Right renal pelvis (tissue), 4 donors: ENCODE data around the gene CHRNA4. TPM values are rescaled to one million over a fixed set of nuclear protein-coding genes. Genes with fewer than 3 reads are reported as not detected.
A peak's percentile ranks its signal among the peaks of the same experiment; 100 is the strongest.
"Not testable (repeated sequence)": the region's sequence is repeated elsewhere in the genome, so short reads cannot be mapped to it uniquely, and the experiment has no call there.

Source experiments
- DNase-seq, 4 donors: peaks; one replicate each; pipeline ENCODE4 v3.0.0-alpha.2; 2013; ENCODE audit warnings: low read depth in 4 of 4, low spot score in 3 of 4, missing footprints in 1 of 4
- polyA plus RNA-seq, 4 donors: library from polyadenylated mRNA; unstranded; fragments of 120-200 nt; gene quantifications; one replicate each; pipeline ENCODE4 v1.2.1, GENCODE V29; 2013; ENCODE audit not compliant: insufficient read length in 4 of 4

Gene CHRNA4
- polyA plus RNA-seq, 4 donors = 6.1 to 14.7 (median 12.7) TPM

- no peak for DNase-seq
These were observed 47.7 kb downstream of the CHRNA4 start for GRCh38 chr20:63313349-63314014.

- DNase-seq = peak in 2 of 4 donors; percentile 48 to 59
These were observed 48.3 kb downstream of the CHRNA4 start for GRCh38 chr20:63312690-63313348.

- no peak for DNase-seq
These were observed 48.9 kb downstream of the CHRNA4 start for GRCh38 chr20:63312273-63312672.

- DNase-seq = no peak
These were observed 49.3 kb downstream of the CHRNA4 start for GRCh38 chr20:63311833-63312243.

DNA sequence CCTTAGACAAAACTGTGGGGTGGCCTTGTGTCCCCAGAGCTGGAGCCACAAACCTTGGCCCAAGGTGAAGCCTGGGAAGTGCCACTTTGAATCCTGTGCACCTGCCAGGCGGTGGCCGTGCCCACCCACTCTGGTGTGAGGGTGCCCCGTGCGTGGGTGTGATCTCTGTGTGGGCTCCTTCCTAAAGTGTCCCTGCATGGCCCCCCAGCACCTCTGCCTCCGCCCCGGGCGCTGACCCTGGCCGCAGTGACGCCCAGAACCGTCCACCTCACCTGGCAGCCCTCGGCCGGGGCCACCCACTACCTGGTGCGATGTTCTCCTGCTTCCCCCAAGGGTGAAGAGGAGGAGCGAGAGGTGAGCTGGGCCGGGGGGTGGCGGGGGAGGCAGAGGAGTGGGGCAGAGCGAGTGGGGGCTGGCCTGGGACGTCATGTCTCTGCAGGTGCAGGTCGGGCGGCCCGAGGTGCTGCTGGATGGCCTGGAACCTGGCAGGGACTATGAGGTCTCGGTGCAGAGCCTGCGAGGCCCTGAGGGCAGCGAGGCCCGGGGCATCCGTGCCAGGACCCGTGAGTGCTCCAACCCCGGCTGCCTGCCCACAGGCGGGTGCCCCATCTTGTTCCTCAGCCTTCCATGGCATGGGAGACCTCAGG is 49.8 kb downstream of the CHRNA4 start:
- DNase-seq = no peak

GRCh38 chr20:63310265-63310991 is 50.7 kb downstream of the CHRNA4 start:
- no peak for DNase-seq

- peak in 1 of 4 donors; percentile 54 for DNase-seq
These were observed 51.7 kb downstream of the CHRNA4 start for GRCh38 chr20:63309261-63310071.

DNA sequence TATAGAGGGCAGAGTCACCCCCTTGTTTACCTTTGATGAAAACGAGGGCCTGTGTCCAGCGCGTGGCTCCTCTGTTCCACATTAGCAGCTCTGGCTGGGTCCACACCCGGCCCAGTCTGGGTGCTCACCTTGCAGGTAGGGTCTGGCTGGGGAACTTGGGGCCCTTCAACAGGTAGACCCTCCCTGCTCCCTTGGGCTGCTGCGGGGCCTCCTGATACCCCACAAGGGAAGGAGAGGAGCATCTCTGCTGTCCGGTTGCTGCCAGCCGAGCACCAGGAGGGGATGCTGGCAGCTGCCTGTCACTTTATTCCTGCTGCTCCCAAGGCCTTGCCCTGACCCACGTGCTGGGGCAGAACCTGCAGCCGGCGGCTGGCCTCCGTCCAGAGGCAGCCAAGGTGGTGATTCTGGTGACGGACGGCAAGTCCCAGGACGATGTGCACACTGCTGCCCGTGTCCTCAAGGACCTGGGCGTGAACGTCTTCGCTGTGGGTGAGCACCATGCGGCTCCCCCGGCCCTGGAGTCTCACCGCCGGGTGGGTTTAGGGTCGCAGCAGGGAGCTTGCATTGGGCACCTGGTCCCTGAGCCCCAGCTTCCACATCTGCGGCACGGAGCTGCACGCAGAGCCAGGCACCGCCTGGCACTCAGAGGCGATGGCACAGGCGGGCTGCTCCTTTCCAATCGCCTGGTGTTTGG is 52.8 kb downstream of the CHRNA4 start:
- DNase-seq = no peak

DNA sequence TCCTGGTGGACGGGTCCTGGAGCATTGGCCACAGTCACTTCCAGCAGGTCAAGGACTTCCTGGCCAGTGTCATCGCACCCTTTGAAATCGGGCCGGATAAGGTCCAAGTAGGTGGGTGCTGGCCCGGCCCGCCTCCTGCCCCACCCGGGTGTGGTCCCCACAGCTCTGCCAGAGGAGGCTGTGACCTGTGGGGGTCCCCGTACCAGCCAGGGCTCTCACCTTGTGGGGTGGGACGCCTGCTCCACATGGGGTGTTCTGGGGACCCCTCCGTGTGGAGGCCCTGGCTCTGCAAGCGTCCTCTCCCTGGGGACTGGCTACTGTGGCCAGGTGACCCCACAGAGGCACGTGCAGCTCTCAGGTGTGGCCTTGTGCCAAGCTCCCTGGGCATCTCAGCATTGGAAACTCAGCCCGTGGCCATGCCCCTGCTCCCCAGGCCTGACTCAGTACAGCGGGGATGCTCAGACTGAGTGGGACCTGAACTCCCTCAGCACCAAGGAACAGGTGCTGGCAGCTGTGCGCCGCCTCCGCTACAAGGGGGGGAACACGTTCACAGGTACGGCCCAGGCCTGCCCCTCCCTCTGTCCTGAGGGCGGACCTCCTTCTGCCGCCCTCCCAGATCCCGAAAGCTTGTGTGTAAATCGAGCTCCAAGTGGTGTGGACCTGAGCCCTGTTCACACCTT is 53.5 kb downstream of the CHRNA4 start:
- no peak for DNase-seq

- DNase-seq = no peak
These were observed 54.2 kb downstream of the CHRNA4 start for GRCh38 chr20:63306673-63307537.

GRCh38 chr20:63305933-63306672 is 55.0 kb downstream of the CHRNA4 start:
- DNase-seq = not testable (repeated sequence)

DNA sequence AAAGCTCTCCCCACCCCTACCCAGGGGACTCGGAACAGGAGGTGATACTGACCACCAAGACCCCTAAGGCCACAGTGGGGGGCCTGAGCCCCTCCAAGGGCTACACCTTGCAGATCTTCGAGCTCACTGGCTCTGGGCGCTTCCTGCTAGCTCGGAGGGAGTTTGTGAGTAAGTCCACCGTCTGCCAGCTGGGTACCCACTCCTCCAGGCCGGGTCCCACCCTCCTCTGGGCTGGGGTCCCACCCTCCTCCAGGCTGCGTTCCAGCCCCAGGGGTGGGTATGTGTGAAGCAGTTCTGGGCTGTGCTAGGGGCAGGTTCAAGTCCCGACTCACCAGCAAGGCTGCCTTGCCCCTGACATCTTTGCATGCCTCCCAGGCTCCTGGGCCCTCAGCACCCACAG is 55.8 kb downstream of the CHRNA4 start:
- DNase-seq = no peak

GRCh38 chr20:63303095-63303666 is 58.0 kb downstream of the CHRNA4 start:
- DNase-seq = no peak

GRCh38 chr20:63301671-63302070 is 59.5 kb downstream of the CHRNA4 start:
- no peak for DNase-seq

DNA sequence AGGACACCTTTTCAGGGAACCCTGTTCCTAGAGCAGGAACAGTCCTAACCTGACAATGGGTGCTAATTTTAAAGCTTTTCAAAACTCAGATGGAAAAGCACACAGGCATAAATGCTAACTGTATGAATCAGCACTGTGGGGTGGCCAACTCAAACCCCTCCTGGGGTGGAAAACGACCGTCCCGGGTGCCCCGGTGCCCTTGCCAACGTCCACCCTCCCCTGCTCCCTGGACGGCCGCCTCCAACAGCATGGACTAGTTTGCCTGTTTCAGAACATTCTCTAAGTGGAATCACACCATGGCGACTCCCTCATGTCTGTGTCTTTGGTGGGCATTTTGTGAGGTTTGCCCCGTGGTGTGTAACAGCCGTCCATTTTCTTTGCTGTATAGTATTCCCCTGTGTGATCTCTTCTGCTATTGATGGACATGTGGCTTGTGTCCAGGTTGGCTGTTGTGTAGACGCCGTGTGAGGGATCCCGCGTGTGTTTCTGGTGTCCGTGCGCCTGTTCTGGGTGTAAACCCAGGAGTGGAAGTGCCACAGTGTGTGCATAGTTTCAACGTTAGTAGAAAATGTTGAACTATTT is 62.3 kb downstream of the CHRNA4 start:
- DNase-seq = no peak

GRCh38 chr20:63297796-63298572 is 63.2 kb downstream of the CHRNA4 start:
- DNase-seq = no peak
